ENCODE results near the gene AVPR1B.
"Not testable (repeated sequence)": the region's sequence is repeated elsewhere in the genome, so short reads cannot be mapped to it uniquely, and the experiment has no call there.

The AVPR1B gene

GRCh38 chr1:206067486-206068227 is 49.5 kb downstream of the AVPR1B start:
- H3K27me3 ChIP-seq (replicated peaks) = peaks cover 12% of the 10 kb centered on the region
- no peak for DNase-seq
- no peaks in the 10 kb centered on the region for H3K36me3 ChIP-seq (replicated peaks)
- no peak overlapping the region for H3K4me3 ChIP-seq (ENCODE audit: low read depth, low read length)
- in situ Hi-C loops (cut with HindIII; ENCODE audit: low pct_ligation_motif_present, low sequenced_read_pairs) = no loop called here
- no peak for TF ChIP-seq CTCF (IDR thresholded peaks at IDR 0.05; ENCODE audit: low read depth, low read length, missing control alignments)
- H3K27ac ChIP-seq = no peak overlapping the region

- in situ Hi-C loops (cut with HindIII; ENCODE audit: low pct_ligation_motif_present, low sequenced_read_pairs) = no loop called here
- Histone ChIP-seq H3K27me3 (replicated peaks) (peaks cover 12% of the 10 kb centered on the region), H3K4me3 (ENCODE audit: low read depth, low read length) (no peak overlapping the region), H3K27ac (no peak overlapping the region), H3K36me3 (replicated peaks) (no peaks in the 10 kb centered on the region)
- no peak for TF ChIP-seq CTCF (IDR thresholded peaks at IDR 0.05; ENCODE audit: low read depth, low read length, missing control alignments)
- DNase-seq = no peak
Measured at GRCh38 chr1:206066479-206067171, 50.6 kb downstream of the AVPR1B start.

GRCh38 chr1:206065547-206066145 is 51.5 kb downstream of the AVPR1B start:
- no peak for DNase-seq
- H3K27ac ChIP-seq = no peak overlapping the region
- no peaks in the 10 kb centered on the region for H3K36me3 ChIP-seq (replicated peaks)
- in situ Hi-C loops (cut with HindIII; ENCODE audit: low pct_ligation_motif_present, low sequenced_read_pairs) = no loop called here
- TF ChIP-seq CTCF (IDR thresholded peaks at IDR 0.05; ENCODE audit: low read depth, low read length, missing control alignments) = no peak
- peaks cover 12% of the 10 kb centered on the region for H3K27me3 ChIP-seq (replicated peaks)
- H3K4me3 ChIP-seq (ENCODE audit: low read depth, low read length) = no peak overlapping the region

GRCh38 chr1:206064501-206064900 is 52.7 kb downstream of the AVPR1B start:
- H3K36me3 ChIP-seq (replicated peaks); H3K4me3 ChIP-seq (ENCODE audit: low read depth, low read length); H3K27ac ChIP-seq; in situ Hi-C loops (cut with HindIII; ENCODE audit: low pct_ligation_motif_present, low sequenced_read_pairs); DNase-seq: not testable (repeated sequence)
- H3K27me3 ChIP-seq (replicated peaks) = peaks cover 12% of the 10 kb centered on the region

- H3K4me3 ChIP-seq (ENCODE audit: low read depth, low read length); H3K27ac ChIP-seq; in situ Hi-C loops (cut with HindIII; ENCODE audit: low pct_ligation_motif_present, low sequenced_read_pairs); H3K36me3 ChIP-seq (replicated peaks); DNase-seq: not testable (repeated sequence)
- peaks cover 11% of the 10 kb centered on the region for H3K27me3 ChIP-seq (replicated peaks)
Measured at GRCh38 chr1:206064001-206064400, 53.2 kb downstream of the AVPR1B start.

- in situ Hi-C loops (cut with HindIII; ENCODE audit: low pct_ligation_motif_present, low sequenced_read_pairs) = no loop called here
Measured at GRCh38 chr1:206062464-206062863, 54.7 kb downstream of the AVPR1B start.

More at GRCh38 chr1:206062464-206062863, 54.7 kb downstream of the AVPR1B start:
- Histone ChIP-seq H3K27me3 (replicated peaks) (no peaks in the 10 kb centered on the region), H3K27ac (no peak overlapping the region), H3K36me3 (replicated peaks) (no peaks in the 10 kb centered on the region), H3K4me3 (ENCODE audit: low read depth, low read length) (no peak overlapping the region)
- no peak for DNase-seq
- no peak for TF ChIP-seq CTCF (IDR thresholded peaks at IDR 0.05; ENCODE audit: low read depth, low read length, missing control alignments)

Data from brain microvascular endothelial cell (primary cell).